Measurements from ENCODE around the gene TAF8. TPM values are rescaled to one million over a fixed set of nuclear protein-coding genes. Genes with fewer than 3 reads are reported as not detected.
A peak's percentile ranks its signal among the peaks of the same experiment; 100 is the strongest.

TAF8 gene
- total RNA-seq, 2 experiments from 2014 or later = 57.7 to 58.7 TPM

DNA sequence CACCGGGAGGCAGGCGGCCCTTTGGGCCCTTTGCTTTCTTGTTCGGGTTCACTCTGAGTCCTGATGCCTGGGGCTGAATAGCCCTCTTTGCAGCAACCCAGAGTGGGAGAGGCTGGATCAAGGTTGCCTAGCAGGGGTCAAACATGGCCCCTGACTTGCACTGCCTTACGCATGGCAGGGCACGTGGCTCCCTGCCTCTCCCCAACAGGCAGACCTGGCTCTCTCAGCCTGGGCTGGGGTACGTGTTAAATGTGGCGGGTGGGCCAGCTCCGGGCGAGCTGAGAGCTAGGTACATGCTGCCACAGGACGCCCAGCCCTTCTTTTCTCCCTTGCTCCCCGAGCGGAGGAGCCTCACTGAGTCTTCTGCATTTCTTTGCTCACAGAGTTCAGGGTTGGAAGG is 84.8 kb downstream of the TAF8 start:
- ChIA-PET POLR2A (no interaction called here), CTCF (interaction anchor here (1.8 kb wide), 1 partner anchor 31 kb away, joined by 8 read pairs; no protein-coding TSS in a partner anchor)
- Mint-ChIP-seq H3K4me3 (no peak overlapping the region), H3K27me3 (no peaks in the 10 kb centered on the region), H3K27ac (no peak overlapping the region), H3K36me3 (no peaks in the 10 kb centered on the region), H3K9me3 (no peaks in the 10 kb centered on the region), H3K4me1 (ENCODE audit: low read depth) (peaks cover 11% of the 10 kb centered on the region)
- no peak for DNase-seq
- intact Hi-C loops (cut with micrococcal nuclease) = no loop called here

DNA sequence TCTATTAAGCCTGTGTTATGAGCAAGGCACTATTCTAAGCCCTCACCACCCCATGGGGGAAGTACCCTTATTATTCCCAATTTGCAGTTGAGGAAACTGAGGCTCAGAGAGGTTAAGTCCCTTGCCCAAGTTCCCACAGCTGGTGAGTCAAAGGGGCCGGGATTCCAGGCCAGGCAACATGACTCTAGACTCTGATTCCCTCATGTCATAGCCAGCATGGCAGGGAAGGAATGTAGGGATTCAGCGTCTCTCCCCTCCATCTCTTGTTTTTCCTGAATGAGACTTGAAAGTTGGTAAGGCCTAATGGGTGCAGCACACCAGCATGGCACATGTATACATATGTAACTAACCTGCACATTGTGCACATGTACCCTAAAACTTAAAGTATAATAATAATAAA is 85.4 kb downstream of the TAF8 start:
- no peak overlapping the region for H3K27ac Mint-ChIP-seq
- intact Hi-C loops (cut with micrococcal nuclease) = no loop called here
- H3K27me3 Mint-ChIP-seq = peaks cover 1% of the 10 kb centered on the region
- H3K4me1 Mint-ChIP-seq (ENCODE audit: low read depth) = peaks cover 11% of the 10 kb centered on the region
- DNase-seq = no peak
- H3K9me3 Mint-ChIP-seq = no peaks in the 10 kb centered on the region
- CTCF ChIA-PET = interaction anchor here (1.8 kb wide), 1 partner anchor 32 kb away, joined by 8 read pairs; no protein-coding TSS in a partner anchor
- POLR2A ChIA-PET = no interaction called here
- no peak overlapping the region for H3K4me3 Mint-ChIP-seq
- H3K36me3 Mint-ChIP-seq = no peaks in the 10 kb centered on the region

DNA sequence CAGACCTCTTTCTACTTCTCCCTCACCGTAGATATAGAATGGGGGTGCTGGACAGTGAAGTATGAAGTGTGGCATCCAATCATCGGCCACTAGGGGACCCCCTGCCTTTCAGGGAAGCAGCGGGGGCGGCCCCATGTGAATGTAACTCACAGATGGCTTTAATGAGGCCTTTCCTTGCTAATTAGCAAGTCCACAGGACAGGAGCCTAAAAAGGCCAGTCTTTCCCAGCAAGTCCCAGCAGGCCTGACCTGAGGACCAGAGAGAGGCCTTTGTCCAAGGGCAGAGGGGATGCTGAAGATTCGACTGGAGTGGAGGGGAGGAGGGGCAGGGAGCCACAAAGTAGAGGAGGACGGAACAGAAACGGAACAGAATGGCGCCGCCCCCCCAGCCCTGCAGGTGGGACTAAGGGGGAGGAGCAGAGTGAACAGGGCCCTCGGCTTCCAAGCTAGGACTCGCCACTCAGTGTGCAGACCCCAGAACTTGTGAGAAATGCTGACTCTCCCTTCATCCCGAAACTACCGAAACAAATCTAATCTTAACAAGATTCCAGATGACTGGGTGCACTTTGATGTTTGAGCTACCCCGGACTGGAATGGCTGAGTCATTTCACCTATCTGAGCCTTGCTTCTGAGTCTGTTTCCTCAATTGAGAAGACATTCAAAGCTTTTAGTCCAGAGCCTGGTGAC is 86.3 kb downstream of the TAF8 start:
- Mint-ChIP-seq H3K9me3 (no peaks in the 10 kb centered on the region), H3K4me3 (no peak overlapping the region), H3K36me3 (no peaks in the 10 kb centered on the region), H3K27ac (peak overlapping the region; percentile 44), H3K27me3 (peaks cover 11% of the 10 kb centered on the region), H3K4me1 (ENCODE audit: low read depth) (peaks cover 11% of the 10 kb centered on the region)
- POLR2A ChIA-PET = no interaction called here
- CTCF ChIA-PET = interaction anchor here (0.8 to 1.6 kb wide), 5 partner anchors 40 to 431 kb away, joined by 3 to 4 read pairs (median 4); partner anchors contain the start of gene TOMM6
- intact Hi-C loops (cut with micrococcal nuclease) = no loop called here
- peak; percentile 61 for DNase-seq

Other genes starting within 250 kb of the TAF8 start
- 1 to 10 TPM; 6.1 to 6.3 TPM for gene USP49, start 155.1 kb upstream of the TAF8 start, total RNA-seq
- 10 to 100 TPM; 18.2 to 18.3 TPM for gene MED20, start 129.4 kb upstream of the TAF8 start, total RNA-seq
- gene BYSL, start 129.0 kb upstream of the TAF8 start, total RNA-seq = 10 to 100 TPM; 46.6 to 51.0 TPM
- gene CCND3, start 108.7 kb upstream of the TAF8 start, total RNA-seq = 100 to 1,000 TPM; 570 to 573 TPM
- gene C6orf132, start 92.1 kb downstream of the TAF8 start, total RNA-seq = under 1 TPM; 0.22 to 0.29 TPM
- gene GUCA1A, start 122.8 kb downstream of the TAF8 start, total RNA-seq = not detected
- 1 to 10 TPM; 1.9 to 2.3 TPM for gene GUCA1B, start 144.4 kb downstream of the TAF8 start, total RNA-seq
- gene MRPS10, start 167.3 kb downstream of the TAF8 start, total RNA-seq = 10 to 100 TPM; 38.6 to 40.3 TPM

Data from activated CD4-positive, alpha-beta memory T cell treated with anti-CD3 and anti-CD28 coated beads for 36 hours (primary cell).